Measurements from ENCODE around the gene RPL39L. TPM values are rescaled to one million over a fixed set of nuclear protein-coding genes. Genes with fewer than 3 reads are reported as not detected.
A peak's percentile ranks its signal among the peaks of the same experiment; 100 is the strongest.

RPL39L gene
- total and polyA plus RNA-seq, 4 experiments from 2014 or later: 2.6 to 15.7 (median 5.4) TPM

GRCh38 chr3:187132666-187133065 lies 6.6 kb downstream of the RPL39L start:
- intact Hi-C loops (cut with micrococcal nuclease): loop anchor here (5.0 to 10.0 kb wide), 4 partner anchors 125 to 1190 kb away; partner anchors contain the start of gene TBCCD1
- CTCF ChIA-PET (ENCODE audit: partially characterized antibody): interaction anchor here (1.5 to 15.5 kb wide), 3 partner anchors 19 to 32 kb away, joined by 6 to 178 read pairs (median 19); no protein-coding TSS in a partner anchor
- no peaks in the 10 kb centered on the region for H3K27me3 ChIP-seq (ENCODE audit: insufficient read depth, low read length)

DNA sequence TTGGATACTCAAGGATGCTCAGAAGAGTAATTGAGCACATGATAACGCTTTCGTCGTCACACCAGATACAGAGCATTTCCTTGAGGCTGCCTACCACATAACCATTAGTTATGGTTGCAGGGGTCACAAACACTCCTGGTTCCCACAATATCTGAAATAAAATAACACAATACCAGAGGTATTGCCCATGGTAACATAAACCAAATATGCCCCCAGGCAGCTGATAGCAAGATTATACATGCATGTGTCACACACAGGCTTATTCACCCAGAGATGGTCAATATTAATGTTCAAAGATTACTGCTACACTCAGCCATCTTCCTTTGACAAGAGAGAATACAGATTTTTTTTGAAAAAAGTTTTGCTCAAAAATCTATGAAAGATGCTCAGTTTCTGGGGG lies 7.3 kb downstream of the RPL39L start:
- H3K4me3 ChIP-seq (ENCODE audit: low read length in 2 of 2): no peak overlapping the region
- Mint-ChIP-seq H3K9me3 (peaks cover 0 to 5% (median 2%) of the 10 kb centered on the region in 8 donors), H3K4me1 (peaks cover 14 to 49% (median 27%) of the 10 kb centered on the region in 4 donors), H3K27me3 (no peaks in the 10 kb centered on the region), H3K36me3 (peaks cover 6 to 8% of the 10 kb centered on the region in 2 donors), H3K4me3 (no peak overlapping the region), H3K27ac (peak overlapping the region in 5 of 7 donors; percentile 25 to 98 (median 46))
- H3K9me3 ChIP-seq (ENCODE audit: control insufficient read depth in 1 of 2, low read length in 2 of 2): no peaks in the 10 kb centered on the region
- DNase-seq: no peak
- H3K4me1 ChIP-seq (ENCODE audit: insufficient read depth, low read length): peaks cover 26% of the 10 kb centered on the region
- no peak overlapping the region for H3K27ac ChIP-seq (ENCODE audit: low read depth, low read length)
- H3K27me3 ChIP-seq (ENCODE audit: insufficient read depth, low read length): no peaks in the 10 kb centered on the region
- H3K36me3 ChIP-seq (ENCODE audit: insufficient read depth, low read length): no peaks in the 10 kb centered on the region
- CTCF ChIA-PET (ENCODE audit: partially characterized antibody): interaction anchor here (1.0 to 15.5 kb wide), 6 partner anchors 9 to 282 kb away, joined by 3 to 178 read pairs (median 13); partner anchors contain the start of gene RPL39L
- intact Hi-C loops (cut with micrococcal nuclease): loop anchor here (5.0 to 10.0 kb wide), 4 partner anchors 125 to 1190 kb away; partner anchors contain the start of gene TBCCD1
- POLR2A ChIA-PET (ENCODE audit: partially characterized antibody): interaction anchor here (0.5 to 4.3 kb wide), 4 partner anchors 33 to 348 kb away, joined by 3 to 22 read pairs (median 5); partner anchors contain the start of genes EIF4A2 and ST6GAL1

More at GRCh38 chr3:187132666-187133065, 6.6 kb downstream of the RPL39L start:
- POLR2A ChIA-PET (ENCODE audit: partially characterized antibody): interaction anchor here (4.3 kb wide), 1 partner anchor 349 kb away, joined by 22 read pairs; the partner anchor contains the start of gene EIF4A2
- Mint-ChIP-seq H3K9me3 (peaks cover 0 to 5% (median 2%) of the 10 kb centered on the region in 8 donors), H3K27me3 (no peaks in the 10 kb centered on the region), H3K4me1 (peaks cover 14 to 49% (median 27%) of the 10 kb centered on the region in 4 donors), H3K4me3 (no peak overlapping the region), H3K36me3 (peaks cover 6 to 7% of the 10 kb centered on the region in 2 donors), H3K27ac (peak overlapping the region in 3 of 7 donors; percentile 1 to 51 (median 15))
- Histone ChIP-seq H3K4me3 (ENCODE audit: low read length in 2 of 2) (no peak overlapping the region), H3K36me3 (ENCODE audit: insufficient read depth, low read length) (no peaks in the 10 kb centered on the region), H3K4me1 (ENCODE audit: insufficient read depth, low read length) (peaks cover 26% of the 10 kb centered on the region), H3K9me3 (ENCODE audit: control insufficient read depth in 1 of 2, low read length in 2 of 2) (no peaks in the 10 kb centered on the region), H3K27ac (ENCODE audit: low read depth, low read length) (no peak overlapping the region)
- DNase-seq: no peak

- H3K27ac Mint-ChIP-seq: peak overlapping the region; percentile 93 to 99 (median 98)
- Histone ChIP-seq H3K4me3 (ENCODE audit: low read length in 2 of 2) (peak overlapping the region in 1 of 2 donors; percentile 37), H3K27ac (ENCODE audit: low read depth, low read length) (peak overlapping the region; percentile 74), H3K9me3 (ENCODE audit: control insufficient read depth in 1 of 2, low read length in 2 of 2) (no peaks in the 10 kb centered on the region), H3K27me3 (ENCODE audit: insufficient read depth, low read length) (no peaks in the 10 kb centered on the region), H3K4me1 (ENCODE audit: insufficient read depth, low read length) (peaks cover 26% of the 10 kb centered on the region), H3K36me3 (ENCODE audit: insufficient read depth, low read length) (no peaks in the 10 kb centered on the region)
- H3K36me3 Mint-ChIP-seq: peaks cover 6 to 10% of the 10 kb centered on the region in 2 donors
- ChIA-PET POLR2A (ENCODE audit: partially characterized antibody) (interaction anchor here (0.6 to 4.3 kb wide), 10 partner anchors 9 to 1023 kb away, joined by 3 to 61 read pairs (median 5); partner anchors contain the start of genes EIF4A2, RPL39L and ST6GAL1), CTCF (ENCODE audit: partially characterized antibody) (interaction anchor here (1.8 to 15.5 kb wide), 5 partner anchors 10 to 34 kb away, joined by 7 to 178 read pairs (median 19); partner anchors contain the start of gene RPL39L)
- intact Hi-C loops (cut with micrococcal nuclease): loop anchor here (1.0 to 10.0 kb wide), 7 partner anchors 9 to 1188 kb away; partner anchors contain the start of genes RPL39L and TBCCD1
- peaks cover 0 to 5% (median 3%) of the 10 kb centered on the region in 8 donors for H3K9me3 Mint-ChIP-seq
- peak overlapping the region; percentile 22 to 82 (median 74) for H3K4me3 Mint-ChIP-seq
- H3K4me1 Mint-ChIP-seq: peaks cover 16 to 39% (median 27%) of the 10 kb centered on the region in 4 donors
- H3K27me3 Mint-ChIP-seq: no peaks in the 10 kb centered on the region
- DNase-seq: peak; percentile 74 to 86 (median 83)
Measured at GRCh38 chr3:187130346-187131066, 8.8 kb downstream of the RPL39L start.

DNA sequence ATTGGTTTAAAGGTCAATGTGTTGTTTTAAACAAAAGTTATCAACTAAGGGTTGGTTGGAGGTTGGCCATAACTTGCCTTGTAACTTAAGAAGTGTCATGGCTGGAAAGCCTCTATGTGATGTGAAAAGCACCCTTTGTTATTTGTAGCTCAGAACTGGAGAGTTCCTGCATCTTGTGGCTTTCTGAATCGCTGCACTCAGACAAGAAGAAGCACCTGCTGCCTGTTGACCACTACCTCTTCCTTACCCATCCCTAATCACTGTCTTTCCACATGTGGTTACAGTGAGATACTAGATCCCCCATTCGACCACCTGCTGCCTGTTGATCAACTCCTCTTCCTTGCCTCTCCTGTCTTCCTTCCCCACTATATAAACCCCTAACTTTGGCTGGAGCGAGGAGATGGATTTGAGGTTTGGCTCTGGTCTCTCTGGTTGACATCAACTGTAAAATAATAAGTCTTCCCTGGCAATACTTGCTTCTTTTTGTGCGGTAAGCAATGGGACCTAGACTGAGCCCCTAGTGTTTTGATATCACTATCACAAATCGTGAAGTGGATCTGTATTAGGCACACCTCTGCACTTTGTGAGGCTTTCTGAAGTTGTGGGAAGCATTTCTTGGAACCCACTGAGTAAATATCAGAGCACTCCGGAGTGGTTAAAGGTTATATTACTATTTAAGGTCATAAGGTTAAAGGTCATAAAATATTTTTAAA lies 13.8 kb downstream of the RPL39L start:
- Histone ChIP-seq H3K4me1 (ENCODE audit: insufficient read depth, low read length) (peaks cover 11% of the 10 kb centered on the region), H3K27me3 (ENCODE audit: insufficient read depth, low read length) (no peaks in the 10 kb centered on the region), H3K27ac (ENCODE audit: low read depth, low read length) (no peak overlapping the region), H3K9me3 (ENCODE audit: control insufficient read depth in 1 of 2, low read length in 2 of 2) (no peaks in the 10 kb centered on the region), H3K4me3 (ENCODE audit: low read length in 2 of 2) (no peak overlapping the region), H3K36me3 (ENCODE audit: insufficient read depth, low read length) (no peaks in the 10 kb centered on the region)
- Mint-ChIP-seq H3K4me1 (peaks cover 10 to 21% (median 16%) of the 10 kb centered on the region in 4 donors), H3K27ac (no peak overlapping the region), H3K9me3 (peaks cover 0 to 4% (median 2%) of the 10 kb centered on the region in 8 donors), H3K27me3 (no peaks in the 10 kb centered on the region), H3K4me3 (no peak overlapping the region), H3K36me3 (peaks cover 2 to 6% of the 10 kb centered on the region in 2 donors)
- DNase-seq: no peak
- POLR2A ChIA-PET (ENCODE audit: partially characterized antibody): interaction anchor here (2.0 kb wide), 1 partner anchor 14 kb away, joined by 6 read pairs; the partner anchor contains the start of gene RPL39L
- intact Hi-C loops (cut with micrococcal nuclease): no loop called here
- CTCF ChIA-PET (ENCODE audit: partially characterized antibody): interaction anchor here (0.6 to 4.3 kb wide), 5 partner anchors 12 to 276 kb away, joined by 3 to 29 read pairs (median 10); partner anchors contain the start of gene RPL39L

GRCh38 chr3:187122261-187122660 lies 17.0 kb downstream of the RPL39L start:
- H3K27me3 ChIP-seq (ENCODE audit: insufficient read depth, low read length): no peaks in the 10 kb centered on the region
- H3K9me3 ChIP-seq (ENCODE audit: control insufficient read depth in 1 of 2, low read length in 2 of 2): no peaks in the 10 kb centered on the region

GRCh38 chr3:187120326-187120725 lies 19.0 kb downstream of the RPL39L start:
- no peaks in the 10 kb centered on the region for H3K36me3 ChIP-seq (ENCODE audit: insufficient read depth, low read length)
- no peaks in the 10 kb centered on the region for H3K4me1 ChIP-seq (ENCODE audit: insufficient read depth, low read length)
- no peak for DNase-seq
- no peaks in the 10 kb centered on the region for H3K27me3 ChIP-seq (ENCODE audit: insufficient read depth, low read length)
- intact Hi-C loops (cut with micrococcal nuclease): no loop called here
- H3K9me3 ChIP-seq (ENCODE audit: control insufficient read depth in 1 of 2, low read length in 2 of 2): no peaks in the 10 kb centered on the region
- no peak overlapping the region for H3K27ac ChIP-seq (ENCODE audit: low read depth, low read length)
- ChIA-PET POLR2A (ENCODE audit: partially characterized antibody) (interaction anchor here (0.9 to 1.3 kb wide), 2 partner anchors 8 to 11 kb away, joined by 3 read pairs; no protein-coding TSS in a partner anchor), CTCF (ENCODE audit: partially characterized antibody) (interaction anchor here (0.6 to 5.9 kb wide), 5 partner anchors 9 to 135 kb away, joined by 3 to 31 read pairs (median 14); partner anchors contain the start of gene RPL39L)
- no peak overlapping the region for H3K4me3 ChIP-seq (ENCODE audit: low read length in 2 of 2)
- Mint-ChIP-seq H3K36me3 (no peaks in the 10 kb centered on the region), H3K4me1 (no peaks in the 10 kb centered on the region), H3K27me3 (no peaks in the 10 kb centered on the region), H3K27ac (peak overlapping the region in 1 of 7 donors; percentile 19), H3K4me3 (no peak overlapping the region), H3K9me3 (no peaks in the 10 kb centered on the region)

More at GRCh38 chr3:187122261-187122660, 17.0 kb downstream of the RPL39L start:
- intact Hi-C loops (cut with micrococcal nuclease): no loop called here
- Histone ChIP-seq H3K4me1 (ENCODE audit: insufficient read depth, low read length) (no peaks in the 10 kb centered on the region), H3K27ac (ENCODE audit: low read depth, low read length) (no peak overlapping the region), H3K4me3 (ENCODE audit: low read length in 2 of 2) (no peak overlapping the region), H3K36me3 (ENCODE audit: insufficient read depth, low read length) (no peaks in the 10 kb centered on the region)
- Mint-ChIP-seq H3K4me1 (peaks cover 0 to 2% (median under 1%) of the 10 kb centered on the region in 4 donors), H3K36me3 (peaks cover 0 to 6% of the 10 kb centered on the region in 2 donors), H3K27ac (no peak overlapping the region), H3K9me3 (peaks cover 0 to 4% (median 0%) of the 10 kb centered on the region in 8 donors), H3K27me3 (no peaks in the 10 kb centered on the region), H3K4me3 (no peak overlapping the region)
- no peak for DNase-seq
- CTCF ChIA-PET (ENCODE audit: partially characterized antibody): interaction anchor here (1.7 to 5.9 kb wide), 4 partner anchors 9 to 273 kb away, joined by 7 to 31 read pairs (median 18); partner anchors contain the start of gene RPL39L
- POLR2A ChIA-PET (ENCODE audit: partially characterized antibody): interaction anchor here (1.0 kb wide), 1 partner anchor 17 kb away, joined by 3 read pairs; the partner anchor contains the start of gene RPL39L
